Fibroblast of lung (primary cell): ENCODE measurements around the gene CYP27A1. TPM values are rescaled to one million over a fixed set of nuclear protein-coding genes. Genes with fewer than 3 reads are reported as not detected.

ENCODE experiments used
- DNase-seq, 2 donors: peaks; one replicate each; pipeline versions ENCODE4 v3.0.0 to v3.0.0-alpha.2; 2010; ENCODE audit warnings: low read depth in 2 of 2
- H2AFZ ChIP-seq: 2 replicates; pipeline ENCODE4 v1.5.1; 2012; ENCODE audit warnings: low read length, control low read depth, inconsistent platforms
- H3K27ac ChIP-seq: 2 replicates; pipeline ENCODE4 v1.5.1; 2011; ENCODE audit warnings: low read length, control low read depth; ENCODE audit not compliant: insufficient read depth
- H3K27me3 ChIP-seq: 2 replicates; pipeline ENCODE4 v1.5.1; 2011; ENCODE audit warnings: mild to moderate bottlenecking, low read length; ENCODE audit not compliant: control insufficient read depth, insufficient read depth
- H3K36me3 ChIP-seq: 2 replicates; pipeline ENCODE4 v1.5.1; 2011; ENCODE audit warnings: low read length; ENCODE audit not compliant: control insufficient read depth, insufficient read depth
- H3K4me1 ChIP-seq: 2 replicates; pipeline ENCODE4 v1.5.1; 2011; ENCODE audit warnings: low read length; ENCODE audit not compliant: control insufficient read depth, insufficient read depth; ENCODE audit errors: extremely low read depth
- H3K4me2 ChIP-seq: 2 replicates; pipeline ENCODE4 v1.5.1; 2011; ENCODE audit warnings: low read length, control low read depth; ENCODE audit not compliant: insufficient read depth; ENCODE audit errors: extremely low read depth
- H3K4me3 ChIP-seq, 4 experiments: fragments of 200-600 bp in 1 of 4; sonication (generic) in 1 of 4; replicated peaks in 1 of 4; 2 replicates each; pipeline ENCODE4 v1.5.1; 2011 to 2016; ENCODE audit warnings: low read length in 4 of 4, low read depth in 3 of 4, mild to moderate bottlenecking in 3 of 4, control low read depth in 2 of 4, inconsistent platforms in 1 of 4, mixed read lengths in 1 of 4; ENCODE audit not compliant: insufficient read depth in 1 of 4; ENCODE audit errors: control extremely low read depth in 1 of 4
- H3K79me2 ChIP-seq: 2 replicates; pipeline ENCODE4 v1.5.1; 2012; ENCODE audit warnings: mild to moderate bottlenecking, low read length, inconsistent platforms; ENCODE audit not compliant: control insufficient read depth, insufficient read depth
- H3K9ac ChIP-seq: 2 replicates; pipeline ENCODE4 v1.5.1; 2011; ENCODE audit warnings: mild to moderate bottlenecking, low read length, control low read depth; ENCODE audit not compliant: insufficient read depth
- H3K9me3 ChIP-seq: 2 replicates; pipeline ENCODE4 v1.5.1; 2012; ENCODE audit warnings: low read depth, low read length; ENCODE audit not compliant: control insufficient read depth, insufficient read depth
- H4K20me1 ChIP-seq: 2 replicates; pipeline ENCODE4 v1.5.1; 2011; ENCODE audit warnings: low read length; ENCODE audit not compliant: control insufficient read depth, insufficient read depth; ENCODE audit errors: extremely low read depth
- CTCF ChIP-seq, 2 donors: IDR thresholded peaks in 1 of 2; conservative IDR thresholded peaks in 1 of 2; 1 replicate in 1 of 2; 2 replicates in 1 of 2; pipeline ENCODE4 v1.5.1; 2011 to 2012; ENCODE audit warnings: low read length in 2 of 2, control low read depth in 1 of 2, inconsistent platforms in 1 of 2, low read depth in 1 of 2, mild to moderate bottlenecking in 1 of 2
- EZH2 ChIP-seq: IDR thresholded peaks from 2 replicates; pipeline ENCODE4 v1.5.1; 2012; ENCODE audit warnings: low read length, control low read depth, mild to moderate bottlenecking; ENCODE audit errors: missing control alignments
- polyA plus RNA-seq, 2 donors: library from polyadenylated mRNA; depleted of rRNA in 1 of 2; stranded (reverse) in 1 of 2; unstranded in 1 of 2; fragments of >200 nt; gene quantifications; 2 replicates each; pipeline ENCODE4 v1.2.1, GENCODE V29; 2011 to 2012; ENCODE audit warnings: missing spikeins in 1 of 2
- total RNA-seq: library from RNA; depleted of rRNA; stranded (reverse); fragments of >200 nt; gene quantifications from 2 replicates; pipeline ENCODE4 v1.2.1, GENCODE V29; 2014

The CYP27A1 gene
- total and polyA plus RNA-seq, 2 donors (not counting 1 experiment from before 2014, with no cell fraction given) = 12.7 to 53.8 TPM

GRCh38 chr2:218813771-218814460 is 32.0 kb downstream of the CYP27A1 start:
- no peaks in the 10 kb centered on the region for H3K36me3 ChIP-seq

GRCh38 chr2:218814540-218815243 is 32.7 kb downstream of the CYP27A1 start:
- DNase-seq = no peak
- H2AFZ ChIP-seq = no peak overlapping the region

More at GRCh38 chr2:218813771-218814460, 32.0 kb downstream of the CYP27A1 start:
- no peak for TF ChIP-seq EZH2
- no peak overlapping the region for H2AFZ ChIP-seq
- no peak overlapping the region for H3K27ac ChIP-seq
- no peak for DNase-seq
- no peaks in the 10 kb centered on the region for H3K9me3 ChIP-seq
- no peak overlapping the region for H3K4me3 ChIP-seq
- H3K79me2 ChIP-seq = no peaks in the 10 kb centered on the region
- H3K27me3 ChIP-seq = no peaks in the 10 kb centered on the region
- no peak overlapping the region for H3K4me2 ChIP-seq
- H4K20me1 ChIP-seq = no peaks in the 10 kb centered on the region
- no peak overlapping the region for H3K9ac ChIP-seq
- no peaks in the 10 kb centered on the region for H3K4me1 ChIP-seq

DNA sequence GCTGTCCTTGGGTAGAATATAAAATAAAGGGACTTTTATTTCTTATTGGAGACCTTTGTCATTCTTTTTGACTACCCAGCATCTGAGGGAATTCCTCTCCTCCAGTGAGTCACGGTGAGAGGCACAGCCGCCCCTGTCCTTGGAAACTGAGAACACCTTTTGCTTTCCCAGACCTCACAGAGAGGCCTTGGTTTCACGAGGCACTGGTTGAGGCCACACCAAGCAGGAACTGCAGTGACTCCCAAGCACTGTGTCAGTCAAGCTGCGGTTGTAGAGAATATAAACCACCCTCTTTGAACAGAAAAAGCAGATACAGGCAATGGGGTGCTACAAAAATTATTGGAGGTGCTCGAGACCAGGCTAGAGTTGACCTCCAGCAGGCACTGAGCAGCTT is 33.3 kb downstream of the CYP27A1 start:
- Histone ChIP-seq H3K9ac (no peak overlapping the region), H3K4me1 (no peaks in the 10 kb centered on the region), H3K27ac (no peak overlapping the region), H3K4me3 (no peak overlapping the region), H3K27me3 (no peaks in the 10 kb centered on the region), H3K9me3 (no peaks in the 10 kb centered on the region), H2AFZ (no peak overlapping the region), H3K4me2 (no peak overlapping the region), H3K79me2 (no peaks in the 10 kb centered on the region), H3K36me3 (no peaks in the 10 kb centered on the region), H4K20me1 (no peaks in the 10 kb centered on the region)
- no peak for DNase-seq
- no peak for TF ChIP-seq CTCF (conservative IDR thresholded peaks at IDR 0.05 in 1 of 2, IDR thresholded peaks at IDR 0.05 in 1 of 2; ENCODE audit: low read depth in 1 of 2, low read length in 2 of 2)
- no peak for TF ChIP-seq EZH2

More at GRCh38 chr2:218814540-218815243, 32.7 kb downstream of the CYP27A1 start:
- no peak overlapping the region for H3K27ac ChIP-seq
- no peak overlapping the region for H3K9ac ChIP-seq
- no peak overlapping the region for H3K4me3 ChIP-seq
- no peak overlapping the region for H3K4me2 ChIP-seq
- H3K36me3 ChIP-seq = no peaks in the 10 kb centered on the region
- no peaks in the 10 kb centered on the region for H3K9me3 ChIP-seq
- TF ChIP-seq EZH2 (no peak), CTCF (conservative IDR thresholded peaks at IDR 0.05 in 1 of 2, IDR thresholded peaks at IDR 0.05 in 1 of 2; ENCODE audit: low read depth in 1 of 2, low read length in 2 of 2) (no peak)
- no peaks in the 10 kb centered on the region for H3K27me3 ChIP-seq
- no peaks in the 10 kb centered on the region for H3K79me2 ChIP-seq
- no peaks in the 10 kb centered on the region for H3K4me1 ChIP-seq
- H4K20me1 ChIP-seq = no peaks in the 10 kb centered on the region
